Measurements from ENCODE around the gene GRIP2.
A peak's percentile ranks its signal among the peaks of the same experiment; 100 is the strongest.

The GRIP2 gene

GRCh38 chr3:14539742-14540491, at the start of gene GRIP2:
Gene GRIP2 (minus strand): TSS chr3:14540342. CDS start chr3:14540308, 34 bp downstream.
- no peak for DNase-seq (ENCODE audit: low spot score)

GRCh38 chr3:14588425-14589112, 48.4 kb upstream of the GRIP2 start:
- no peak for DNase-seq (ENCODE audit: low spot score)

- peak; percentile 30 for DNase-seq (ENCODE audit: low spot score)
These were observed 47.7 kb upstream of the GRIP2 start for GRCh38 chr3:14587740-14588360.

- DNase-seq (ENCODE audit: low spot score): no peak
These were observed 46.5 kb upstream of the GRIP2 start for GRCh38 chr3:14586611-14587010.

GRCh38 chr3:14583548-14584091, 43.5 kb upstream of the GRIP2 start:
- DNase-seq (ENCODE audit: low spot score): no peak

GRCh38 chr3:14582045-14582410, 41.9 kb upstream of the GRIP2 start:
- no peak for DNase-seq (ENCODE audit: low spot score)

GRCh38 chr3:14581334-14582044, 41.3 kb upstream of the GRIP2 start:
- no peak for DNase-seq (ENCODE audit: low spot score)

GRCh38 chr3:14577897-14578296, 37.8 kb upstream of the GRIP2 start:
- DNase-seq (ENCODE audit: low spot score): no peak

- DNase-seq (ENCODE audit: low spot score): no peak
These were observed 36.0 kb upstream of the GRIP2 start for GRCh38 chr3:14576163-14576562.

- DNase-seq (ENCODE audit: low spot score): no peak
These were observed 34.0 kb upstream of the GRIP2 start for GRCh38 chr3:14574183-14574582.

GRCh38 chr3:14573706-14574105, 33.6 kb upstream of the GRIP2 start:
- no peak for DNase-seq (ENCODE audit: low spot score)

GRCh38 chr3:14570864-14571263, 30.7 kb upstream of the GRIP2 start:
- no peak for DNase-seq (ENCODE audit: low spot score)

GRCh38 chr3:14570089-14570488, 29.9 kb upstream of the GRIP2 start:
- no peak for DNase-seq (ENCODE audit: low spot score)

GRCh38 chr3:14569474-14570000, 29.4 kb upstream of the GRIP2 start:
- DNase-seq (ENCODE audit: low spot score): no peak

- no peak for DNase-seq (ENCODE audit: low spot score)
These were observed 28.1 kb upstream of the GRIP2 start for GRCh38 chr3:14568269-14568668.

GRCh38 chr3:14566812-14567211, 26.7 kb upstream of the GRIP2 start:
- no peak for DNase-seq (ENCODE audit: low spot score)

GRCh38 chr3:14565868-14566588, 25.9 kb upstream of the GRIP2 start:
- peak; percentile 82 for DNase-seq (ENCODE audit: low spot score)

GRCh38 chr3:14564741-14565140, 24.6 kb upstream of the GRIP2 start:
- DNase-seq (ENCODE audit: low spot score): no peak

GRCh38 chr3:14563946-14564539, 23.9 kb upstream of the GRIP2 start:
- DNase-seq (ENCODE audit: low spot score): no peak

GRCh38 chr3:14562121-14562890, 22.2 kb upstream of the GRIP2 start:
- no peak for DNase-seq (ENCODE audit: low spot score)
